ENCODE measurements around the gene STARD5. TPM values are rescaled to one million over a fixed set of nuclear protein-coding genes. Genes with fewer than 3 reads are reported as not detected.

STARD5 gene
- total RNA-seq, 1 donor from 2014 or later, result 5.3 TPM

DNA sequence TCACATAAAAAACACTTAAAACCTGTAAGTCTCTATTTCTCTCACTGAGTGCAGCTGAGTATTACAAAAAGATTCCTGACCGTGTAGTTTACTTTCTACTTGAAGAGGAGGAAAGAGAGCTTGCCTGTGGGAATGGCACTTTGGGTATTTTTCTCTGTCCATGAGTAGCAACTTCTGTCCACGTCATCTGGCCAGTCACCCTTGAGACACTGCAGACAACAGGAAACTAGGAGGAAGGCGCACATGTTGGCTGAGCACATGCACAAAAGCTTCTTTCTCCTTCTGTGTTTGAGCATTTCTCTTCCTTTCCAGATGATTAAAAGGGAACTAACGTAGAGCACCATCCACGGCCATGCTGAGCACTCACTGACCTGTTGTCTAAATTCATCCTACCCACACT, 19.7 kb downstream of the STARD5 start:
- no peak for DNase-seq (ENCODE audit: low spot score)
- Mint-ChIP-seq H3K36me3 (ENCODE audit: low read depth) (peaks cover 3% of the 10 kb centered on the region), H3K4me1 (ENCODE audit: low read depth) (peaks cover 14% of the 10 kb centered on the region), H3K4me3 (ENCODE audit: unreplicated experiment) (no peak overlapping the region), H3K27ac (ENCODE audit: unreplicated experiment) (peak overlapping the region; percentile 38), H3K9me3 (ENCODE audit: low read depth) (no peaks in the 10 kb centered on the region), H3K27me3 (ENCODE audit: low read depth) (peaks cover 5% of the 10 kb centered on the region)
- TF ChIP-seq, protein P1, sequence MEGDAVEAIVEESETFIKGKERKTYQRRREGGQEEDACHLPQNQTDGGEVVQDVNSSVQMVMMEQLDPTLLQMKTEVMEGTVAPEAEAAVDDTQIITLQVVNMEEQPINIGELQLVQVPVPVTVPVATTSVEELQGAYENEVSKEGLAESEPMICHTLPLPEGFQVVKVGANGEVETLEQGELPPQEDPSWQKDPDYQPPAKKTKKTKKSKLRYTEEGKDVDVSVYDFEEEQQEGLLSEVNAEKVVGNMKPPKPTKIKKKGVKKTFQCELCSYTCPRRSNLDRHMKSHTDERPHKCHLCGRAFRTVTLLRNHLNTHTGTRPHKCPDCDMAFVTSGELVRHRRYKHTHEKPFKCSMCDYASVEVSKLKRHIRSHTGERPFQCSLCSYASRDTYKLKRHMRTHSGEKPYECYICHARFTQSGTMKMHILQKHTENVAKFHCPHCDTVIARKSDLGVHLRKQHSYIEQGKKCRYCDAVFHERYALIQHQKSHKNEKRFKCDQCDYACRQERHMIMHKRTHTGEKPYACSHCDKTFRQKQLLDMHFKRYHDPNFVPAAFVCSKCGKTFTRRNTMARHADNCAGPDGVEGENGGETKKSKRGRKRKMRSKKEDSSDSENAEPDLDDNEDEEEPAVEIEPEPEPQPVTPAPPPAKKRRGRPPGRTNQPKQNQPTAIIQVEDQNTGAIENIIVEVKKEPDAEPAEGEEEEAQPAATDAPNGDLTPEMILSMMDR (IDR thresholded peaks at IDR 0.05), result no peak

DNA sequence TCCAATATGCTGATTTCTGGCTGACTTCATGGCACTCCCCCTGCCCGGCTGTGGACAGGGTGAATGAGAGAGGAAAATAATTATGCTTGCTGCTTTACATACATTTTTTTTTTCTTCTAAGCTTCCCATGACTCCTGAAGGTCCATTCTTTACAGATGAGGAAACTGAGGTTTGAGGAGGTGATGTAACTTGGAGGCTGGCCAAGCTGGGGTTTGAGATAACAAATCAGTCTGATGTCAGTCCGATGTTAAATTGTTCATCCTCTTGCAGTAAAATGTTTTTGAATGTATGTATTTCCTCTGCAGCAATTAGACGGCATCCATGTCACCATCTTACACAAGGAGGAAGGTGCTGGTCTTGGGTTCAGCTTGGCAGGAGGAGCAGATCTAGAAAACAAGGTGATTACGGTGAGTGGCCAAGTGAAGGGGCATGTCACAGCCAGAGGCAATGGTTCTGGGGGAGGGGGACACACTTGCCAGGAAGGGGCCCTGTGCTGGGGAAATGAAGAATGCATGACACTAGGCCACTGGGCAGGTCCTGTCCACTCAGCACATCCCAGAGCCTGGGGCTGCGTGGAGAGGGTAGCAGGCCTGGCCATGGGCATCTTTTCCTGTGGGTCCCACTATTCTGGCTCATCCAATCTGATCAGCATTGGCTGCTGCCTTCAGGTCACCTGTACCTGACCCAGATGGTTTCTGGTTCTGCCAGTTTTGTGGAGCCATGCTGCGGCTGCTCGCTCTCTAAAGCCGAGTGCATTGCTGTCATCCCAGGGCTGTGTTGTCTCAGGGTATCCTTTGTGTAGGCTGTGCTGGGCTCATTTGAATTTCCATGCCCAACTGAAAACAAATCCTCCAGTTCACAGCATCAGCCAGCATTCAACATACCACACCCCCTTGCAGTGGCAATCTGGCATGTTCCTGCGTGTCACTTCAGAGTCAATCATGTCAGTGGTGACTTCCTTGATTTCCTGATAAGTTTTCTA, 20.4 kb downstream of the STARD5 start:
- Mint-ChIP-seq H3K36me3 (ENCODE audit: low read depth) (peaks cover 3% of the 10 kb centered on the region), H3K27ac (ENCODE audit: unreplicated experiment) (peak overlapping the region; percentile 38), H3K9me3 (ENCODE audit: low read depth) (no peaks in the 10 kb centered on the region), H3K27me3 (ENCODE audit: low read depth) (peaks cover 5% of the 10 kb centered on the region), H3K4me1 (ENCODE audit: low read depth) (peaks cover 14% of the 10 kb centered on the region), H3K4me3 (ENCODE audit: unreplicated experiment) (no peak overlapping the region)
- TF ChIP-seq, protein P1 (IDR thresholded peaks at IDR 0.05), result no peak
- DNase-seq (ENCODE audit: low spot score), result no peak

DNA sequence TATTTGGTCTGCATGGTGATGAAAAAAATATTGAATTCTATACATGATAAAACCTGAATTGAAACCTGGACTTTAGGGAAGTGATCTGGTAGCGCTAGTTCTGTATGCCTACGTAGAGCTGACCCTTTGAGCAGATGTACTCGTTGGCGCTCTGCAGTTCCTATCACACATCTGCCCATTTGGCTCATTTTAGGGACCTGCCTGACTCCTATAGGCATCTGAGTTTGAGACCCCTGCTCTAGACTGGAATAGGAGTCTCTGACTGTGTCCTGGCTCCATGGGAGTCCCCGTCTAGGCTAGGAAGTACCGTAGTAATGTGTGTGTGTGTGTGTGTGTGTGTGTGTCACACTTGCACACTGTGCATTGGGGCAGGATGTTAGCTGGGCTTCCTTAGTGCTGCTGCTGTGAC, 21.2 kb downstream of the STARD5 start:
- H3K4me3 Mint-ChIP-seq (ENCODE audit: unreplicated experiment), result no peak overlapping the region
- no peaks in the 10 kb centered on the region for H3K9me3 Mint-ChIP-seq (ENCODE audit: low read depth)

DNA sequence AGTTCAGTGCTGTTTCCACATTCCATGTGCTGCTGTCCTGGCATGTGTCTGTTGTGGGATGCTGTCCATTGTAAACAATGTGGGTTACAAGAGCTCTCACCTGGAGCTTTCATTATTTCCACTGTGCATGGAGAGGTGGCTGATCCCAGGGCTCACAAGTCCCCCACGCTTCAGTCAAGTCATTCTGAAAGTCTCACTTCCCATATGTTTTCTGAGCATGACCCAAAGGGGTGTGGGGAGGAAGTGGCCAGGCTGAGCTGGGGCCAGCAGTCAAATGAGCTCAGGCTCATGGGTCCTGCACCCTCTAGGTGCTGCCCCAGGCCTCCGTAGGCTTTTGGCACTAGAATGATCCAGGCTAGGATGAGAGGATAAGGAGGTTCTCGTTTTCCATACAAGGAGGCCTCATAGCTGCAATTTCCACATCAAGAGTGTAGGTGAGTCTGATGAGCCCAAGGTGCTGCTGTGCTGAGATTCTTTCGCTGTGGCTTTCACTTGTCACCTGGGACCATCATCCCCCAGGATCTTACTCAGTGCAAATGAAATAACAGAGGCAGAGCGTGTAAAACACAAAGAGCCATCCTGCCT, 22.0 kb downstream of the STARD5 start:
- Mint-ChIP-seq H3K36me3 (ENCODE audit: low read depth) (peaks cover 5% of the 10 kb centered on the region), H3K27ac (ENCODE audit: unreplicated experiment) (no peak overlapping the region), H3K4me1 (ENCODE audit: low read depth) (peaks cover 16% of the 10 kb centered on the region), H3K27me3 (ENCODE audit: low read depth) (peaks cover 5% of the 10 kb centered on the region), H3K4me3 (ENCODE audit: unreplicated experiment) (no peak overlapping the region), H3K9me3 (ENCODE audit: low read depth) (no peaks in the 10 kb centered on the region)
- TF ChIP-seq, protein P1 (IDR thresholded peaks at IDR 0.05), result no peak
- DNase-seq (ENCODE audit: low spot score), result no peak

More for the DNA sequence above, 21.2 kb downstream of the STARD5 start:
- peaks cover 8% of the 10 kb centered on the region for H3K4me1 Mint-ChIP-seq (ENCODE audit: low read depth)
- H3K27me3 Mint-ChIP-seq (ENCODE audit: low read depth), result peaks cover 5% of the 10 kb centered on the region
- peaks cover 3% of the 10 kb centered on the region for H3K36me3 Mint-ChIP-seq (ENCODE audit: low read depth)
- H3K27ac Mint-ChIP-seq (ENCODE audit: unreplicated experiment), result no peak overlapping the region
- TF ChIP-seq, protein P1 (IDR thresholded peaks at IDR 0.05), result no peak
- no peak for DNase-seq (ENCODE audit: low spot score)

DNA sequence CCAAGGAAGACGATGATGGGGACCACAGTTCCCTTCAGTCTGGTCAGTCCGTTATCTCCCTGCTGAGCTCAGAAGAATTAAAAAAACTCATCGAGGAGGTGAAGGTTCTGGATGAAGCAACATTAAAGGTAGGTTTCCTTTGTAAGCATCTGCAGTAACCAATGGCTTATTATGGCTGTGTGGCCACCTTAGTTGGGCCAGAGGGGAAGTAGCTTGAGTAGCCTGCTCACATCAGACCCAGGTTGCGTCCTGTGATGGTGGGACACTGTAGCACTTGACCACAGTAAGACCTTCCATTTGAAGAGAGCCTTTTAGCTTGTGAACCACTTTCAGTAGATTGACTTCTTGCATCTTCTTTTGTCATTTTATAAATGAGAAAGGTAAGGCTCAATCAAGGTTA, 22.6 kb downstream of the STARD5 start:
- Mint-ChIP-seq H3K27ac (ENCODE audit: unreplicated experiment) (no peak overlapping the region), H3K4me3 (ENCODE audit: unreplicated experiment) (no peak overlapping the region), H3K27me3 (ENCODE audit: low read depth) (peaks cover 5% of the 10 kb centered on the region), H3K9me3 (ENCODE audit: low read depth) (no peaks in the 10 kb centered on the region), H3K36me3 (ENCODE audit: low read depth) (peaks cover 5% of the 10 kb centered on the region), H3K4me1 (ENCODE audit: low read depth) (peaks cover 21% of the 10 kb centered on the region)
- TF ChIP-seq, protein P1 (IDR thresholded peaks at IDR 0.05), result no peak
- no peak for DNase-seq (ENCODE audit: low spot score)

Measured in chondrocyte (in vitro differentiated cells).